HEK293T (cell line): ENCODE measurements around the gene SLC5A9.

Source experiments
- ARNT ChIP-seq: fragments of 450-650 bp; IDR thresholded peaks from 2 replicates; pipeline ENCODE4 v1.6.1; 2017; ENCODE audit warnings: mild to moderate bottlenecking
- BHLHE40 ChIP-seq: fragments of 450-650 bp; IDR thresholded peaks from 2 replicates; pipeline ENCODE4 v1.6.1; 2016; ENCODE audit warnings: mild to moderate bottlenecking, moderate library complexity, borderline replicate concordance
- ELF4 ChIP-seq: fragments of 450-650 bp; IDR thresholded peaks from 2 replicates; pipeline ENCODE4 v1.6.1; 2017; ENCODE audit warnings: antibody characterized with exemption
- FOXK2 ChIP-seq: fragments of 450-650 bp; IDR thresholded peaks from 2 replicates; pipeline ENCODE4 v1.6.1; 2016; ENCODE audit warnings: mild to moderate bottlenecking
- FOXM1 ChIP-seq: fragments of 450-650 bp; IDR thresholded peaks from 2 replicates; pipeline ENCODE4 v1.6.1; 2017; ENCODE audit warnings: mild to moderate bottlenecking, borderline replicate concordance
- L3MBTL2 ChIP-seq: fragments of 450-650 bp; conservative IDR thresholded peaks from 2 replicates; pipeline ENCODE4 v1.6.1; 2016; ENCODE audit warnings: mild to moderate bottlenecking
- NFRKB ChIP-seq: fragments of 450-650 bp; IDR thresholded peaks from 2 replicates; pipeline ENCODE4 v1.6.1; 2016; ENCODE audit warnings: mild to moderate bottlenecking, moderate library complexity
- SP1 ChIP-seq: fragments of 450-650 bp; IDR thresholded peaks from 2 replicates; pipeline ENCODE4 v1.6.1; 2017
- TARDBP ChIP-seq: fragments of 450-650 bp; IDR thresholded peaks from 2 replicates; pipeline ENCODE4 v1.6.1; 2016
- ZNF384 ChIP-seq: fragments of 450-650 bp; IDR thresholded peaks from 2 replicates; pipeline ENCODE4 v1.6.1; 2016
- TF ChIP-seq, protein P1 (sequence below): fragments of 450-650 bp; IDR thresholded peaks from 2 replicates; pipeline ENCODE4 v1.6.1; 2016

DNA sequence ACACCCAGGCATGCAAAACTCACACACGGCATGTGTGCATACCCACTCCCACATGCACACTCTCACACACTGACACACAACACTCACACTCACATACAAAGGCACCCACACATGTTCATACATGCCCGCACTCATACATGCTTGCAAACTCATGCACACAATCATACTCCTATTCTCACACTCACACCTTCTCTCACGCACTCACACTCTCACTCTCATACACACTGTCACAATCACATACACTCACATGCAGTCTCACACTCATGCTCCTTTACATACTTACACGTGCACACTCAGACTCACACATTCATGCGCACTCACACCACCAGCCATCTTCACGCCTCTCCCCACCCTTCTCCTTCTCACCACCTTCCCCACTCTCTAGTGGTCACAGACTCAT is 3.1 kb downstream of the SLC5A9 start:
- no peak for TF ChIP-seq ELF4
- no peak for TF ChIP-seq ZNF384
- no peak for TF ChIP-seq NFRKB
- TF ChIP-seq BHLHE40 = no peak
- TF ChIP-seq L3MBTL2 = no peak
- TF ChIP-seq, protein P1, sequence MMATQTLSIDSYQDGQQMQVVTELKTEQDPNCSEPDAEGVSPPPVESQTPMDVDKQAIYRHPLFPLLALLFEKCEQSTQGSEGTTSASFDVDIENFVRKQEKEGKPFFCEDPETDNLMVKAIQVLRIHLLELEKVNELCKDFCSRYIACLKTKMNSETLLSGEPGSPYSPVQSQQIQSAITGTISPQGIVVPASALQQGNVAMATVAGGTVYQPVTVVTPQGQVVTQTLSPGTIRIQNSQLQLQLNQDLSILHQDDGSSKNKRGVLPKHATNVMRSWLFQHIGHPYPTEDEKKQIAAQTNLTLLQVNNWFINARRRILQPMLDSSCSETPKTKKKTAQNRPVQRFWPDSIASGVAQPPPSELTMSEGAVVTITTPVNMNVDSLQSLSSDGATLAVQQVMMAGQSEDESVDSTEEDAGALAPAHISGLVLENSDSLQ = no peak
- no peak for TF ChIP-seq TARDBP
- no peak for TF ChIP-seq ARNT
- no peak for TF ChIP-seq SP1
- TF ChIP-seq FOXM1 = no peak
- TF ChIP-seq FOXK2 = no peak
